ENCODE results near the gene CUX1.
"Not testable (repeated sequence)": the region's sequence is repeated elsewhere in the genome, so short reads cannot be mapped to it uniquely, and the experiment has no call there.

Gene CUX1

DNA sequence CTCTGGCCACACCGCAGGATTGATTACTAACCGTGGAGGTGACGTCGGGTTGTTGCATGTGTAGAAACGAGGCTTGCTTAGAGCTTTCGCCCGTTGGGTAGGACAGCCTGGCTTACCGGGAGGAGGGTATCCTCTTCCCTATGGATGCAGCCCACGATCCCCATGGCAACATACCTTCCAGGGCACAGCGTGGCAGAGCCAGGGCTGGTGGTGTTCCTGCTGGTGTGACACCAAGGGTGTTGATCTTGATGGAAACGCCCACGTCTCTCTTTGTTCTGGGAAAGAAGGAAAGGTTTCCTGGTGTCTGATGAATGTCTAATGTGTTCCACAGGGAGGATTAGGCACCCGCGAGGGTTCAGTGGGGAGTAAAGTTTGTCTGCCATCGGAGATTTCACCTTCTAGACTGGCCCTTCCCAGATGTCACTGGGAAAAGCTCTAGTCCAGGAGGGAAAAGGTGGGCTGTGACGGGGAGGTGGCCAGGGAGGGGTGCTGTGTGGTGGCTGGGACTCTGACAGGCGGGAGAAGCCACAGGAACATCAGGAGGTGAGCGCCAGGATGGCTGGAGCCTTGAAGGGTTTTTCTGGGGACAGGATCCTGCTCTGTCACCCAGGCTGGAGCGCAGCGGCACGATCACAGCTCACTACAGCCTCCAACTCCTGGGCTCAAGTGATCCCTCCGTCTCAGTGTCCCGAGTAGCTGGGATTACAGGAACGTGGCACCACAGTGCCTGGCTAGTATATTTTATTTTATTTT is 102.1 kb downstream of the CUX1 start:
- DNase-seq: no peak

DNA sequence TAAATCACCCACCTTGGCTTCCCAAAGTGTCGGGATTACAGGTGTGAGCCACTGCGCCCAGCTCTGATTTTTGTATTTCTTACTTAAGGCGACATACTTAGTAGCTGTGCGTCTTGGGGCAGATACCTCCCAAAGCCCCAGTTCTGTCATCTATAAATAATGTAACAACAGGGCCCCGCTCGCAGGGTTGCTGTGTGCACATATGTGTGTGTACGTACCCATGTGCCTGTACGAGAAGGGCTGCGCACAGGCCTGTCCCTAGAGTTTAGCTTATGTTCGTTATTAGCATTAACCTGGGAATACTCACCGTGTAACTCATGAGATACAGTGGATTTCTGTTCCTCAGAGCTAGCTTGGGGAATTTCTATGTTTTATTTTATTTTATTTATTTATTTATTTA is 103.6 kb downstream of the CUX1 start:
- no peak for DNase-seq

DNA sequence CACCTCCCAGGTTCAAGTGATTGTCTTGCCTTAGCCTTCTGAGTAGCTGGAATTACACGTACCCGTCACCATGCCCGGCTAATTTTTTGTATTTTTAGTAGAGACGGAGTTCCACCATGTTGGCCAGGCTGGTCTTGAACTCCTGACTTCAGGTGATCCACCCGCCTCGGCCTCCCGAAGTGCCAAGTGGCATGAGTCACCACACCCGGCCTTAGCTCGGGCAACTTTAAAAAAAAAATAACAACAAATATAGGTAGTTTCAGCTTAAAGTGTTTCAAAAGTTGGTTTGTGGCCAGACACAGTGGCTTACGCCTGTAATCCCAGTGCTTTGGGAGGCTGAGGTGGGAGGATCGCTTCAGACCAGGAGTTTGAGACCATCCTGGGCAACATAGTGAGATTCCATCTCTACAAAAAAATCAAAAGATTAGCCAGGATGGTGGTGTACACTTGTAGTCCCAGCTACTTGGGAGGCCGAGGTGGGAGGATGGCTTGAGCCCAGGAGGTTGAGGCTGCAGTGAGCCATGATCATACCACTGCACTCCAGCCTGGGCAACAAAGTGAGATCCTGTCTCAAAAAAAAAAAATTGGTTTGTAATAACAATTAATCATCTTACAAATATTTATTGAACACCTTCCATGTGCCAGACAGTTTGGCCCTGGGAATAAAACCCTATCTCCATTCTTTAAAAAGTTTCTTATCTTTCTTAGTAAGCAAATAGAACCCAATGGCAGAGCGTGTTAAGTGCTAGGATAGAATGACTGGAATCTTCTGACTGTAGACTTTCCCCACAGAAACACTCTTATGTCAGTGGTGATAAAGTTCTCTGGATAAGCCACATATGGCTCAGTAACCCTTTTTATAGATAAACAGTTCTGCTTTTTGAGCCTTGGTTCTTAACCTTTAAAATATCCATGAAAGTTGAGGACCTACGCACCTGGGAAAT is 104.4 kb downstream of the CUX1 start:
- DNase-seq: not testable (repeated sequence)

DNA sequence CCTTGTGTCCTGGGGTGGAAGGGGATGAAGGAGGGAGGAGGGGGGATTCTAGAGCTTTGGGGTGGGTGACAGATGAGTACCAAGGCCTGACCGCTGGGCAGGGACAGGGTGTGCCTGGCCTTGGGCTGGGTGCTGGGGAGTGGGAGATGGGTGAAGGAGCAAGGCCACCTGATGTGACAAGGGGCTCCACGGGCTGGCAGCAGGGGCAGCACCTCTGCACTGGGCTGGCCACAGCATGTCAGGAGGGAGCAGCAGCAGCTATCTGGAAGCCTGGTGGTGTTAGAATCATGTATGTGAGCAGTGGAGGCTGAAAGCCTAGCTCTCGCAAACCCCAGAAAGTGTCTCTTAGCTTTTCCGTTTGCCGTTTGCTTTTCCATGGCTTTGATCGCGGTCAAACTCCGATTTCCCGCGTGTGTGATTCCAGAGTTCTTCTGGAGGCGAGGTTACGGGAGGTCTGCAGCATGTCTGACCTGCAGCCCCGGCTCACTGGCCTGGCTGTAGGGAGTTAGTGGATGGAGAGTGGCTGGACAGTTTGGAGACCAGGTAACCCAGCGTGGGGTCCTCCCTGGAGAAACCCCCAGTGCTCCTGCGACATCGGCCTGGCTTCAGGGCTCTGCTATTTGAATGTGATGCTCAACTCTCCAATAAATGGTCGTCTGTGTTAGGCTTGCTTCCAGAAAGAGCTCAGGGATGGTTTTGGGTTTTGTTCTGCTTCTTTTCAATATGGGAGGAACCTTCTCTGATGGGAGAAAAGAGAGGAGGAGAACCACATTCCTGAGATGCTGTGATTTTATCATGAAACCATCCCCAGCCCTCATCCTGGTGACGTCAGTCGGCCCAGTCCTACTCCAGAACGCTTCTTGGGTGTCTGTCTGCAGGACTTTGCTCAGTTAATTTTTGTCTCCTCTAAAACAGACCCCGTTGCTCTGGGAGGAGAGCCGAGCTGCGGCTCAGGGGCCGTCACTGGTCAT is 105.5 kb downstream of the CUX1 start:
- DNase-seq: no peak

DNA sequence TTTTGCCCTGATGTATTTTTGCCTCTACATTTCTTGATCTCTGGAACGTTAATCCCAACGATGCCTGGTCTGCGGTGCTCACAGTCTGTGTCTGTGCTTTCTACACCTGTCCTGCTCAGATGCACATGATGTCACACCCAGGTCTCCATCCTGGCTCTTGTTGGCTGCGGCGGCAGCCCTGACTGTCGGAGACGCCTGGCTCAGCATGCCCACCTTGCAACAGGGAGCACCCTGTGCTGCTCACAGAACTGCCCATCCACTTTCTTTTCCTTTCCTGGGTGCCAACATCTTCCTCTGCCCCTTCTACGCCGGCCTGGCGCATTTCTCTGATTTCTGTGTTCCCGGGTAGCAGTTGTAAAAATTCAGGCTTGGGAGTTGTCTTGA is 106.2 kb downstream of the CUX1 start:
- DNase-seq: no peak

DNA sequence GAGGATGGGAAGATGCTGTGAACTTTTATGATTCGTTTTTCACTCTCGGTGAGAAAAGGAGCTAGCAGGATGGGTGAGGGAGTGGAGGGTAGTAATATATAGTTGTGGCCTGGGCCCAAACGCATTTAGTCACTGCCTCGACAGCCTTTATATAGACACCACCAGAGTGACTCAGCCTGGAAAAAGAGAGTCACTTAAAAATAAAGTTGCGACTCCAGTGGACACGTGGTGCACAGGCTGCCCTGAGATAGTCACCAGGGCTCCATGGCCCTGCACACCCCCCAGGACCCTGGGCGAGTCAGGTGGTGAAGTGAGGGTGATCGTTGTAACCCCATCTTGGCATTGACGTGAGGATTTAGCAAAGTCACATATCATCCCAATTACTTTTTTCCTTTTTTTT is 106.7 kb downstream of the CUX1 start:
- DNase-seq: no peak

DNA sequence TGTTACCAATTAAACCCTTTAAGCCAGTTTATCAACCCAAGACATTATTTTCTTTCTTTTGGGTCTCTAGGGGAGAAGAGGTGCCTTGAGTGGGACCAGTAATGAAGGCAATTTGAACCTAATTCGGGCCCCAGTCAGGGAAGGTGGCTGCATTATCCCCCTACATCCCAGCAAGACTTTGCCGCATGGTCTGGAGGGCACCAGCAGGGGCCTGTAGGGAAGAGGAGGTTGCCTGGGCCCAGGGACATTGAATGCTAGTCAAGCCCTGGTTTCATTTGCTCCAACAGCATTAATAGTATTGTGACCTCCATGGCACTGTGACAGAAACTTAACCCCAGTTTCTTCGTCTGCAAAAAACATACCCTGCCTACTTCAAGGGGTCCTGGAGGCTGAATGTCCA is 108.8 kb downstream of the CUX1 start:
- no peak for DNase-seq

DNA sequence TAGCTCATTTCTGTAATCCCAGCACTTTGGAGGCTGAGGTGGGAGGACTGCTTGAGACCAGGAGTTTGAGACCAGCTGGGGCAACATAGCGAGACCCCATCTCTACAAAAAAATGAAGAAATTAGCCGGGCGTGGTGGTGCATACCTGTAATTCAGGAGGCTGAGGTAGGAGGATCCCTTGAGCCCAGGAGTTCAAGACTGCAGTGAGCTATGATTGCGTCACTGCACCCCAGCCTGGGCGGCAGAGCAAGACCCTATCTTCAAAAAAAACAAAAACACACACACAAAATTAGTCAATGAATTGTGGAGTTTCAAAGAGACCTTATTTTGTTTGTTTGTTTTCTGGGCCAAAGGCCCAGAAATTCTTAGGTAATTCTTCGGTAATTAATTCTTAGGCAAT is 110.0 kb downstream of the CUX1 start:
- no peak for DNase-seq

DNA sequence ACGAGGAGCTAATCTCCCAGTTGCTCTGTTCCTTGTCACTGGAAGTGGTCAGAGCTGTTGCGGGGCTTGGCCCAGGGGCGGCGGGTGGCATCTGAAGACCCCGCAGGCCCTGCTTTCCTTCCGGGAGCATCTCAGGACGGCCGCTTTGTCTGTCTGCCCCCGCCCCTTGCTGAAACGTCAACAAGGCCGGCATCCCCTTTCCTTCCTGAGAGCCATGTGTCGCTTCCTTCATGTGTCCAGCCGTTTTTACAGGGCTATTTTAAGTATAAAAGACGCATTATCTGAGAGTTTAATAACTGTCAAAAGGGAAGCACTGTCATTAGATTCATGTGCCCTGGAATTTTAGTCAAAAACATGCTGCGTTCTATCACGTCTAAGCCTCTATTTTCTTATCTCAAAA is 110.4 kb downstream of the CUX1 start:
- DNase-seq: no peak

DNA sequence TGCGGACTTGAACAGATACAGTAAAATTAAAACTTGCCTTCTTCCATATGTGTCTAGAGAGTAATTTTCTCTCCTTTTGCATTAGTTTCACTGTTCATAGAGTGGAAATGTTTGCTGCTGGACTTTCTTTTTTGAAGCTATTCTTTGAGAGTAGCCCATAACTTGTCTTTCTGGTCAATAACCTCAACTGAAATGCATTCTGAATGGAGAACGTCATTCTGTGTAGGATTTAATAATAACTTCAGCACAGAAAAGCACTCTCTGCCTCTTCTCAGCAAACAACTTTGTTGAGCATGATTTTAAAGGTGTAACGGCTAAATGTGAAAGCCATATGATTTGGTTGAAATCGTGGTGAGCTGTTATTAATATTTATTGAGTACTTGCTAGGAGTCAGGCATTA is 111.8 kb downstream of the CUX1 start:
- no peak for DNase-seq

DNA sequence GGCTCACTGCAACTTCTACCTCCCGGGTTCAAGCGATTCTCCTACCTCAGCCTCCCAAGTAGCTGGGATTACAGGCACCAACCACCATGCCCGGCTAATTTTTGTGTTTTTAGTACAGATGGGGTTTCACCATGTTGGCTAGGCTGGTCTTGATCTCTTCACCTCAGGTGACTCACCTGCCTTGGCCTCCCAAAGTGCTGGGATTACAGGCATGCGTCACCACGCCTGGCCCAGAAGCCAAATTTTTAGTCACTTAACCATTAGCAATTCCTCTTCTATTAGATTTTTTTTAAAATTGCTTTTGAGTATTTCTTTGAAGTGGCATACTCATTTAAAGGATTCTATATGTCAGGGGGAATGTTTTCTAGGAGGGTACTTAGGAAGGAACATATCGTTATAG is 112.5 kb downstream of the CUX1 start:
- not testable (repeated sequence) for DNase-seq

DNA sequence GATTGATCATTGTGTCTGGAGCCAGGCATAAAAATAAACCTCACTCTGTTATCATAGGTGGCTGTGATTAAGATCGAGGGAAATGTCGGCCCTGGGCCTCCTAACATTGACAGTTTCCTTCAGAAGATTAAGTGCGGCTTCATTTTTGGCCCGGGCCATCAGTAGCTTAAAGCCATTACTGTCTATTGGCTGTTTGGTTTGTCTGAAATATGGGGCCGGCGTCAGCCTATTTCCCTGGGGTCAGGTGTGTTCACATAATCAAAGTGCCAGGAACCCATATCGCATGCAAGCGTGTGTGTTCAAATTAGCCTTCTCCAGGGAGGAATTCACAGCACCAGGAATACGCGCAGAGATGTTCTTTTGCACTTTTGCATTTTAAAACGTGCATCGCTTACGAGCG is 114.7 kb downstream of the CUX1 start:
- DNase-seq: no peak

DNA sequence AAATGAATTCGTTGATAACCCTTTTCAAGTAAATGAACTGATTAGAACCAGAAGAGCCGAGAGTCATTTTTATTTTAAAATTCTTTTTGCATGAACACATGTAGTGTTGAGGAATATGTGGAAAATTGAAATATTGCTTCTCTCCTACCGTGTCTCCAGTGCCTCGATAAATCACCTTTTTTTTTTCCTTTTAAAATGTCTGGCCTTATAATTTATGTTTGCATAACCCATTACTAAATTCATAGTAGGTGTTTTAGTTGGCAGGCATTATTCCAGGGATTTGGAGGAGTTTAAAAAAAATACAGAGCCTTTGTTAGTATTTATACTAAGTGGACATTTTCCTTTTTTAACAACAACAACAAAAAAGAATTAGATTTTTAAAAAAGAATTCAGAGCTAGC is 115.6 kb downstream of the CUX1 start:
- DNase-seq: no peak

DNA sequence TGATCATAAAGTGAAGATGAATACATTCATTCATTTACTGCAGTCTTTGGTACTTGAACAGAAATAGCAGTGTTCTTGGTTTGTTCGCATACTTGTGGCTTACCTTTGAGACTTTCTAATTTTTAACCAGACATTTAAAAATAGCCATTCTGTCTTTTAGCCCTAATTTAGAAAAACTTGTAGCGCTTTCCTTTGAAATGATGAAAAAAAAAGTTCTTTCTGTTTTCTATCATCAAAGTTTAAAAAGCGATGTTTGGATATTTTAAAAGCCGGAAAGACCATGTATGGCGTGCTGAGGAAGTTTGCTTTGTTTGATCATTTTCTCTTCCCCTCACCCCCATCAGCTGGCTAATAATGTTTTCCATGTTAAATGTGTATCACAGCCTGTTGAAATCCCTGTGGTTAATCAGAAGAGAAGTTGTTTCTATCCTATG is 116.3 kb downstream of the CUX1 start:
- no peak for DNase-seq

DNA sequence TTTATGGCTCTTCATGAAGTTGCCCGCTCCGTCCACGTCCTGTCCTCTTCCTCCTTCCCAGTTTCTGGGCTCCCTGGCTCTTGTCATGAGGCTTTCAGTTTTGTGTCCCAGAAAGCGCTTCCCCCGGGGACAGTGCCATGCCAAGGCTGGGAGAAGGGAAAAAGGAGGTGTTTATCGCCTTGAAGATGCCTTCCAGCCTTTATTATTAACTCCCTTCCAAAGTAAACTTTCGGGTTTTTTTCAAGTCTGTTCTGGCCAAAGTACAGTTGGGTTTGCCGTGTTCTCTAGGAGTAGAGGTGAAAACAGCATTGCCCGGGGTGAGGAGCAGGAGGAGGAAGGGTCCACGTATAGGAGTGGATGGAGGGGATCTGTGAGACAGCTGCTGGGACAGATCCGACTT is 117.2 kb downstream of the CUX1 start:
- no peak for DNase-seq

DNA sequence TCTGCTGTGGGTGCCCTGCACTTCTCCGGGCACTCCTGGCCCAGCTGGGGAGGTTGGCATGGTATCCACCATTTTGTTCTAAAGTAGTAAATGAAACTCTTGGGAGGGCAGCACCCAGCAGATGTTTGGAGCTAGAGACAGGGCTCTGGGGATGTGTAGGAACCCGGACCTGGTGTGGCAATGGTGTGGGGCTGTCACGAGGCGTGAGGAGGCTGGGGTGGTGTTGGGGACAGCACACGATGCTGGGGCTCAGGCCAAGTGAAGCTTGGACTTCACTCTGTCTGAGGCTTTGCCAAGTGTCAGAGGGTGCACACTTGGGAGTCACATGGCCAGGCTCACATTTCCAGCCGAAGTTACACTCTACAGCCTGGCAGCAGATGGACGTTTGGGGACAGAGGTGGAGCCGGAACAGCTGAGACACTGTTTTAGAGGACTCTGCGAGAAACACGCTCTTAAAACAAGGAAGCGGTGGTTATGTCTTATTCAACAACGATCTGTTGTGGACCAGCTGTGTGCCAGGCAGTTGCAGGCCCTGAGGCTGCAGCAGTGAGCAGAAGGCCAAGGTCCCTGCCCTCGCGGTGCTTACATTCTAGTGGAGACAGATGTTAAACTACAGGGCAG is 118.2 kb downstream of the CUX1 start:
- DNase-seq: no peak

DNA sequence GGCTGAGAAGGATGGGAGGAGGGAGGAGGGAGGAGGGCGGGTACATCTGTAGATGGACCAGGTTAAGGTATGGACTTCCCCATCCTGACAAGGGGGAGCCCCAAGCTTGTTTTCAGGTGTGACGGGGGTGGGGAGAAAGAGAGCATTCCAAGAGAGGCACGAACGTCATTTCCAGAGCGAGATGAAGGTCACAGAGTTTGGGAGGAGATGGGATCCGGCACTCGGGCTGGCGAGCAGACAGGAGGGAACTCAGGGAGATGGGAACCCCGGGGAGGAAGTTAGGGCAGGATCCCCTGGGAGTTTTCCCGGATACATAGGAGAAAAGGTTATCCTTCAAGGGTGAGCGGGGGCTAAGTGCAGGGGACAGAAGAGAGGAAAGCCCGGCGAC is 118.8 kb downstream of the CUX1 start:
- no peak for DNase-seq

DNA sequence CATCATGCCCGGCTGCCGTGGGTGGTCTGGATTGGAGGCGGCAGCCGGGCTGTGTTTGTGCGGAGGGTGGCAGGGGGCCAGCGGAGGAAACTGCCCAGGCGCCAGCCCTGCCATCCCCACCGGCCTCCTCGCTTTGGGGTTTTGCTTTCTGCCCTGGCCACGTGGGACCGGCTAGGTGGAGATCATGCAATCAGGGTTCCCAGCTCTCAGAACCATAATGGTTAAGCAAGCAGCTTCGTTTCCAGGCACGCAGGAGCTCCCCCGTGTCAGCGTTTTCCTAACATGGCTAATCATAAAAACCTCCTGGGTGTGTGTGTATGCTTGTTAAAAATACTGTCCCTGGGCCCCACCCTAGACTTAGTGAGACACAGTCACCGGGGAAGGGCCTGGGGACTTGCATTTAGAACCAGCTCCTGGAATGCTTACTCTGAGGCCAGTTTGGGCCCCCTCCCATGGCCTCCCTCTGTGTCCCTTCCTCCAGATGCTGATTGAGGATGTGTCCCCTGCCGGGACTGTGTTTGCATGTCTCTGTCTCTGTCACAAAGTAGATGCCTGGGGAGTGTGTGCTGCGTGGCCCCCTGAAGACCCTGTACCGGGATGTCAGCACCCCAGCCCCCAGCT is 119.3 kb downstream of the CUX1 start:
- DNase-seq: no peak

DNA sequence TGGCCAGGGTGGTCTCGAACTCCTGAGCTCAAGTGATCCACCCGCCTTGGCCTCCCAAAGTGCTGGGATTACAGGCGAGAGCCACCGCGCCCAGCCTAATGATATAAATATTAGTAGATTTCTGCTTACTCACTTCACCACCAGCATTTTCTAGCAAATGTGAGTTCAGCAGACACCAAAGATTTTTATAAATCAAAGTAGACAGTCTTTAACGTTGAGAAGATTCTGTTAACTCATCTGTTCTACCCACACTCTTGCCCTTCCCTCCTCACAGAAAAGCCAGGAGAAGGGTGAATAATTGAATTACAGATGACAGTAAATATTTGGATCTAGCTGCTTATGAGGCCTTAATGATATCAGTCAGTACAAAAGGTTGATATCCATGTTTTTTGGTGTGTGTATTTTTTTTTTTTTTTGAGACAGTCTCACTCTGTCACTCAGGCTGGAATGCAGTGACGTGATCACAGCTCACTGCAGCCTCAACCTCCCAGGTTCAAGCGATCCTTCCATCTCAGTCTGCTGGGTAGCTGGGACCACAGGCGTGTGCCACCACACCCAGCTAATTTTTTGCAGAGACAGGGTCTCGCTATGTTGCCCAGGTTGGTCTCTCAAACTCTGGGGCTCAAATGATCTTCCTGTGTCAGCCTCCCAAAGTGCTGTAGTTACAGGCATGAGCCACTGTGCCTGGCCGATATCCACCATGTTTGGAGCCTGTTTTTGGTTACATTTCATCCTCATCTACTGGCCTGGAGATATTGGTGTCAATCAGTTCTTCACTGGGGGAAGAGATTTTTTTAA is 120.5 kb downstream of the CUX1 start:
- no peak for DNase-seq

DNA sequence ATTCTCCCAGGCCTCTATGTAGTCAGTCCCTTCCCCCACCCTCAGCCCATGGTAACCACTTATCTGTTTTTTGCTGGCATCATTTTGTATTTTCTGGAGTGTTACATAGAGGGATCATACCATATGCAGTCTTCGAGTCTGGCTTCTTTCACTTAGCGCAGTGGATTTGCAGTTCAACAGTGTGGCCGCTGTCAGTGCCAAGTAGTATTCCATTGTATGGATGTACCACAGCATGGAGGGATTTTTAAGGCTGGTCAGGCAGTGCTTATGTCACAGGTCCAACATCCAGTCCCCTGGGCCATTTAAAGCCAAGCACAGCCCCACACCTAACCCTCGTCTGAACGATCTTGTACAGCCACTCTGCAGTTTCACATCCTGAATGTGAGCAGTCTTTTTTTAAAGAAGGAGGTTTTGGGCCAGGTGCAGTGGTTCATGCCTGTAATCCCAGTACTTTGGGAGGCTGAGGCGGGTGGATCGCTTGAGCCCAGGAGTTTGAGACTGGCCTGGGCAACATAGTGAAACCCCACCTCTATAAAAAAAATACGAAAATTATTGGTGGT is 121.8 kb downstream of the CUX1 start:
- no peak for DNase-seq

DNA sequence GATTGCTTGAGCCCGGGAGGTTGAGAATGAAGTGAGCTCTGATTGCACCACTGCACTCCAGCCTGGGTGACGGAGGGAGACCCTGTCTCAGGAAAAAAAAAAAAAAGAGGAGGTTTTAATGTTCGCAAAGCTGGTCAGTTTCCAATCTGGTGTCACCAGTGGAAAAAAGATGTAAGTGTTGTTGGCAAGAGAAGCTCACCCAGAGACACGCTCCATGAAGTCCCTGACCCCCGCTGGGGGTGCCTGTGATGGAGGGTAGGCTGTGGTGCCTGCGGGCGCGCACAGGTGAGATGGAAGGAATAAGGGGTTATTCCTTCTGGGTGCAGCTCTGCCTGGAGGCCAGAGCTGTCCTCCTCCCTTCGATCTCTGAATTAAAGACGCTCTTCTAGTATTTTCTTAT is 122.7 kb downstream of the CUX1 start:
- no peak for DNase-seq
